Hepatocyte (in vitro differentiated cells): ENCODE measurements around the gene DOHH.

ENCODE experiments used
- EZH2 ChIP-seq: fragments of 200-600 bp; sonication (generic); IDR thresholded peaks from 2 replicates; pipeline ENCODE4 v1.6.1; 2016; ENCODE audit warnings: antibody characterized with exemption, mild to moderate bottlenecking, borderline replicate concordance
- EZH2phosphoT487 ChIP-seq: fragments of 200-600 bp; sonication (generic); IDR thresholded peaks from one replicate; pipeline ENCODE4 v1.6.1; 2018; ENCODE audit warnings: antibody characterized with exemption, mild to moderate bottlenecking, low read depth, moderate library complexity; ENCODE audit not compliant: unreplicated experiment, severe bottlenecking
- TF ChIP-seq, protein P1 (sequence below): fragments of 200-600 bp; sonication (generic); IDR thresholded peaks from 2 replicates; pipeline ENCODE4 v1.5.1; 2016; ENCODE audit warnings: antibody characterized with exemption, mild to moderate bottlenecking; ENCODE audit not compliant: poor library complexity

DNA sequence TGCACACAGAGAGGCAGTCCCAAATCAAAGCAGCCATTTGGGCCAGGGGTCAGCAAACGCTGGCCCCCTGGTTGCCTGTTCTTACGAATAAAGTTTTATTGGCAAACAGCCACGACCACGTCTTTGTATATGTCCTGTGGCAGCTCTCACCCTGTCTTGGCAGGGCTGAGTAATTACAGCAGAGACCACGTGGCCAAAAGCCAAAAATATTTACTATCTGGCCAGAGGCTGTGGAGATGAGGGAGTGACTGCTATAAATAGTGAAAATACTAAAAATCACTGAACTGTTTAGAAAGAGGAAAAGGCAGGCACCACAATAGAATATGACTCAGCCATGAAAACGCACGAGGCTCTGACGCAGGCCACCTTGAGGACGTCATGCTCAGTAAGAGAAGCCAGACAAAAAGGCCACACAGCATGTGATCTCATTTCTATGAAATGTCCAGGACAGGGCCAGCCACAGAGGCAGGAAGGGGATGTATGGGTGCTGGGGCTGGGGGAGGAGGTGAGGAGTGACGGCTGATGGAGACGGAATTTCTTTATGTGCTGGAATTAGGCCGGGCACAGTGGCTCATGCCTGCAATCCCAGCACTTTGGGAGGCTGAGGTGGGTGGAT is 49.6 kb downstream of the DOHH start:
- TF ChIP-seq, protein P1, sequence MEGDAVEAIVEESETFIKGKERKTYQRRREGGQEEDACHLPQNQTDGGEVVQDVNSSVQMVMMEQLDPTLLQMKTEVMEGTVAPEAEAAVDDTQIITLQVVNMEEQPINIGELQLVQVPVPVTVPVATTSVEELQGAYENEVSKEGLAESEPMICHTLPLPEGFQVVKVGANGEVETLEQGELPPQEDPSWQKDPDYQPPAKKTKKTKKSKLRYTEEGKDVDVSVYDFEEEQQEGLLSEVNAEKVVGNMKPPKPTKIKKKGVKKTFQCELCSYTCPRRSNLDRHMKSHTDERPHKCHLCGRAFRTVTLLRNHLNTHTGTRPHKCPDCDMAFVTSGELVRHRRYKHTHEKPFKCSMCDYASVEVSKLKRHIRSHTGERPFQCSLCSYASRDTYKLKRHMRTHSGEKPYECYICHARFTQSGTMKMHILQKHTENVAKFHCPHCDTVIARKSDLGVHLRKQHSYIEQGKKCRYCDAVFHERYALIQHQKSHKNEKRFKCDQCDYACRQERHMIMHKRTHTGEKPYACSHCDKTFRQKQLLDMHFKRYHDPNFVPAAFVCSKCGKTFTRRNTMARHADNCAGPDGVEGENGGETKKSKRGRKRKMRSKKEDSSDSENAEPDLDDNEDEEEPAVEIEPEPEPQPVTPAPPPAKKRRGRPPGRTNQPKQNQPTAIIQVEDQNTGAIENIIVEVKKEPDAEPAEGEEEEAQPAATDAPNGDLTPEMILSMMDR = no peak
- no peak for TF ChIP-seq EZH2
- TF ChIP-seq EZH2phosphoT487 = no peak
